HCT116 (cell line): ENCODE measurements around the gene FLOT1. TPM values are rescaled to one million over a fixed set of nuclear protein-coding genes. Genes with fewer than 3 reads are reported as not detected.

ENCODE experiments used
- ATAC-seq: fragments of 200-7000 bp; cut with Tn5 transposase; 2 replicates; pipeline ENCODE4 v1.9.1; 2020; ENCODE audit warnings: mild to moderate bottlenecking, moderate library complexity
- BruUV-seq: library from RNA; stranded (reverse); fragments of 400-500 nt; replicated peaks from 2 replicates; lab custom pipeline; 2021; lab: Mats Ljungman, UMichigan
- CTCF ChIA-PET: fragments of 300-600 bp; sonication (Branson Sonifier 250); formaldehyde crosslinking; loops from one replicate; lab custom pipeline; 2021; ENCODE audit warnings: antibody characterized with exemption; lab: Charles Lee
- POLR2A ChIA-PET: fragments of 300-600, 350-600 bp; sonication (Branson Sonifier 250); formaldehyde crosslinking; loops from one replicate; lab custom pipeline; 2021; ENCODE audit warnings: antibody characterized with exemption; lab: Charles Lee
- RAD21 ChIA-PET, 2 experiments: fragments of 300-600 bp; sonication (Branson Sonifier 250); formaldehyde crosslinking; loops; one replicate each; lab custom pipeline; 2023; ENCODE audit warnings: low total read pairs in 2 of 2; ENCODE audit not compliant: uncharacterized antibody in 2 of 2, unreplicated experiment in 2 of 2, low non-redundant PET in 1 of 2; lab: Charles Lee
- DNase-seq: peaks from one replicate; pipeline ENCODE4 v3.0.0-alpha.2; 2010; ENCODE audit warnings: low read depth, low spot score
- H2AFZ ChIP-seq: fragments of 200-600 bp; shearing (Covaris generic), sonication (generic); 2 replicates; pipeline ENCODE4 v1.6.1; 2017; ENCODE audit warnings: low read depth, mixed run types, mixed read lengths, antibody characterized with exemption, low read length; ENCODE audit not compliant: poor library complexity, severe bottlenecking
- H3K27ac ChIP-seq: 2 replicates; pipeline ENCODE4 v1.5.1; 2012; ENCODE audit warnings: low read depth, low read length
- H3K27me3 ChIP-seq: fragments of 200-600 bp; sonication (generic); 2 replicates; pipeline ENCODE4 v1.6.1; 2016; ENCODE audit warnings: mixed run types, low read length, mixed read lengths; ENCODE audit not compliant: insufficient read depth
- H3K36me3 ChIP-seq, 2 experiments: fragments of 200-500 bp in 1 of 2; fragments of 200-600 bp in 1 of 2; sonication (Bioruptor generic) in 1 of 2; sonication (generic) in 1 of 2; 2 replicates each; pipeline versions ENCODE4 v1.5.1 to v1.6.1; 2014 to 2016; ENCODE audit warnings: low read length in 2 of 2, inconsistent platforms in 1 of 2, mixed read lengths in 1 of 2, mixed run types in 1 of 2; ENCODE audit not compliant: insufficient read depth in 2 of 2, control insufficient read depth in 1 of 2
- H3K4me1 ChIP-seq, 2 experiments: fragments of 200-600 bp in 1 of 2; sonication (generic) in 1 of 2; 2 replicates each; pipeline versions ENCODE4 v1.5.1 to v1.6.1; 2012 to 2017; ENCODE audit warnings: low read length in 2 of 2, inconsistent platforms in 1 of 2, mild to moderate bottlenecking in 1 of 2, mixed read lengths in 1 of 2, mixed run types in 1 of 2, moderate library complexity in 1 of 2; ENCODE audit not compliant: insufficient read depth in 2 of 2, control insufficient read depth in 1 of 2
- H3K4me2 ChIP-seq: fragments of 200-600 bp; sonication (generic); 2 replicates; pipeline ENCODE4 v1.6.1; 2017; ENCODE audit warnings: mixed run types, low read length, mixed read lengths
- H3K4me3 ChIP-seq, 2 experiments: fragments of 200-600 bp in 1 of 2; sonication (generic) in 1 of 2; replicated peaks in 1 of 2; 2 replicates each; pipeline ENCODE4 v1.5.1; 2011 to 2016; ENCODE audit warnings: low read length in 2 of 2, control low read depth in 1 of 2, low read depth in 1 of 2, mild to moderate bottlenecking in 1 of 2, mixed read lengths in 1 of 2, mixed run types in 1 of 2
- H3K79me2 ChIP-seq: fragments of 200-600 bp; sonication (generic); 2 replicates; pipeline ENCODE4 v1.6.1; 2017; ENCODE audit warnings: mild to moderate bottlenecking, mixed run types, low read length, moderate library complexity, mixed read lengths; ENCODE audit not compliant: insufficient read depth
- H3K9ac ChIP-seq: fragments of 200-600 bp; sonication (generic); 2 replicates; pipeline ENCODE4 v1.6.1; 2016; ENCODE audit warnings: low read length, mixed read lengths
- H3K9me2 ChIP-seq: fragments of 200-600 bp; sonication (generic), shearing (Covaris generic); 2 replicates; pipeline ENCODE4 v1.6.1; 2017; ENCODE audit warnings: mixed run types, mild to moderate bottlenecking, moderate library complexity; ENCODE audit not compliant: insufficient read depth
- H3K9me3 ChIP-seq, 2 experiments: fragments of 200-500 bp in 1 of 2; fragments of 200-600 bp in 1 of 2; sonication (Bioruptor generic) in 1 of 2; sonication (generic) in 1 of 2; 2 replicates each; pipeline ENCODE4 v1.6.1; 2014 to 2017; ENCODE audit warnings: low read length in 2 of 2, mixed read lengths in 2 of 2, inconsistent platforms in 1 of 2, low read depth in 1 of 2, mild to moderate bottlenecking in 1 of 2, mixed run types in 1 of 2, moderate library complexity in 1 of 2; ENCODE audit not compliant: control insufficient read depth in 1 of 2, insufficient read depth in 1 of 2
- H4K20me1 ChIP-seq: fragments of 200-600 bp; sonication (generic), shearing (Covaris generic); 2 replicates; pipeline ENCODE4 v1.6.1; 2017; ENCODE audit warnings: mixed run types, mild to moderate bottlenecking, moderate library complexity; ENCODE audit not compliant: insufficient read depth
- ATF3 ChIP-seq: IDR thresholded peaks from 2 replicates; pipeline ENCODE4 v1.6.1; 2012
- CBX3 ChIP-seq: IDR thresholded peaks from 2 replicates; pipeline ENCODE4 v1.6.1; 2012; ENCODE audit warnings: low read depth
- ELF1 ChIP-seq: IDR thresholded peaks from 2 replicates; pipeline ENCODE4 v1.6.1; 2012; ENCODE audit warnings: low read depth, borderline replicate concordance
- EZH2phosphoT487 ChIP-seq: fragments of 200-600 bp; IDR thresholded peaks from 2 replicates; pipeline ENCODE4 v1.6.1; 2018; ENCODE audit warnings: antibody characterized with exemption, borderline replicate concordance
- JUND ChIP-seq: IDR thresholded peaks from 2 replicates; pipeline ENCODE4 v1.6.1; 2012
- POLR2A ChIP-seq: IDR thresholded peaks from 2 replicates; pipeline ENCODE4 v1.7.0; 2011; ENCODE audit warnings: borderline replicate concordance; ENCODE audit not compliant: insufficient read depth, insufficient read length; ENCODE audit errors: extremely low read depth
- POLR2AphosphoS5 ChIP-seq: IDR thresholded peaks from 2 replicates; pipeline ENCODE4 v1.6.1; 2011; ENCODE audit warnings: mild to moderate bottlenecking, low read depth, low read length, moderate library complexity
- REST ChIP-seq: IDR thresholded peaks from 2 replicates; pipeline ENCODE4 v1.6.1; 2012; ENCODE audit warnings: low read depth
- SIN3A ChIP-seq: IDR thresholded peaks from 2 replicates; pipeline ENCODE4 v1.6.1; 2012; ENCODE audit warnings: low read depth
- SP1 ChIP-seq: IDR thresholded peaks from 2 replicates; pipeline ENCODE4 v1.6.1; 2012; ENCODE audit warnings: low read depth
- ZBTB33 ChIP-seq: IDR thresholded peaks from 2 replicates; pipeline ENCODE4 v1.6.1; 2011; ENCODE audit warnings: mild to moderate bottlenecking, low read length, moderate library complexity; ENCODE audit not compliant: insufficient replicate concordance; ENCODE audit errors: extremely low read depth
- ZNF274 ChIP-seq: fragments of 200-500 bp; sonication (Bioruptor generic); IDR thresholded peaks from 2 replicates; pipeline ENCODE4 v1.6.1; 2014; ENCODE audit warnings: mild to moderate bottlenecking, low read depth, low read length, inconsistent platforms
- intact Hi-C: fragments of 100-400 bp; cut with micrococcal nuclease; formaldehyde crosslinking; loops from 2 replicates; pipeline ENCODE4 v1.10.0; 2022
- total RNA-seq: library from RNA; stranded (reverse); gene quantifications from one replicate; pipeline ENCODE4 v1.2.1, GENCODE V29; 2021; ENCODE audit not compliant: unreplicated experiment

FLOT1 gene
- total RNA-seq, 1 experiment from 2014 or later = 117 TPM

- DNase-seq (no peak), ATAC-seq (peak; percentile 7)
- no TSS peak for BruUV-seq
- no peak overlapping the region for H2AFZ ChIP-seq
- H3K27ac ChIP-seq = peak overlapping the region; percentile 93
- TF ChIP-seq POLR2AphosphoS5 (peak; percentile 85), SIN3A (no peak)
- H3K4me1 ChIP-seq = peaks cover 37 to 75% of the 10 kb centered on the region in 2 experiments
- H3K27me3 ChIP-seq = no peaks in the 10 kb centered on the region
- H3K79me2 ChIP-seq = peaks cover 15% of the 10 kb centered on the region
- no peaks in the 10 kb centered on the region for H3K9me3 ChIP-seq
- peak overlapping the region; percentile 97 for H3K9ac ChIP-seq
- peak overlapping the region; percentile 79 to 85 for H3K4me3 ChIP-seq
- peaks cover 4 to 11% of the 10 kb centered on the region in 2 experiments; a peak in 1 of 4 replicates for H3K36me3 ChIP-seq
- intact Hi-C loops = loop anchor here (1.0 to 10.0 kb wide), 3 partner anchors 72 to 343 kb away; no protein-coding TSS in a partner anchor
- ChIA-PET RAD21 (no interaction called here), POLR2A (interaction anchor here (0.7 to 16.4 kb wide), 12 partner anchors 9 to 141 kb away, joined by 3 to 680 read pairs (median 10); no protein-coding TSS in a partner anchor), CTCF (no interaction called here)
- H3K9me2 ChIP-seq = no peaks in the 10 kb centered on the region
- H3K4me2 ChIP-seq = peak overlapping the region; percentile 91
- no peaks in the 10 kb centered on the region for H4K20me1 ChIP-seq
Measured at GRCh38 chr6:30741789-30742315, 635 bp downstream of the FLOT1 start.

- no peaks in the 10 kb centered on the region for H3K9me2 ChIP-seq
- H3K79me2 ChIP-seq = peaks cover 15% of the 10 kb centered on the region
- POLR2A ChIA-PET = interaction anchor here (1.0 to 16.4 kb wide), 10 partner anchors 10 to 142 kb away, joined by 3 to 680 read pairs (median 13); no protein-coding TSS in a partner anchor
- H4K20me1 ChIP-seq = no peaks in the 10 kb centered on the region
- no peaks in the 10 kb centered on the region for H3K27me3 ChIP-seq
- CTCF ChIA-PET = no interaction called here
- peak overlapping the region; percentile 93 for H3K27ac ChIP-seq
- RAD21 ChIA-PET = no interaction called here
- BruUV-seq = no TSS peak
- no peaks in the 10 kb centered on the region for H3K9me3 ChIP-seq
- H3K4me3 ChIP-seq = peak overlapping the region; percentile 79 to 85
- H3K4me2 ChIP-seq = peak overlapping the region; percentile 91
- ATAC-seq = peak; percentile 0; the same call in 1 of the 2 replicates
- intact Hi-C loops = loop anchor here (10.0 kb wide), 1 partner anchor 344 kb away; no protein-coding TSS in a partner anchor
- DNase-seq = no peak
- H2AFZ ChIP-seq = no peak overlapping the region
- peaks cover 4 to 11% of the 10 kb centered on the region in 2 experiments; a peak in 1 of 4 replicates for H3K36me3 ChIP-seq
- H3K9ac ChIP-seq = peak overlapping the region; percentile 97
- peaks cover 37 to 71% of the 10 kb centered on the region in 2 experiments for H3K4me1 ChIP-seq
- TF ChIP-seq CBX3 = no peak
- no peak for TF ChIP-seq EZH2phosphoT487
- no peak for TF ChIP-seq ZBTB33
- TF ChIP-seq SP1 = no peak
- no peak for TF ChIP-seq ELF1
- TF ChIP-seq JUND = no peak
- no peak for TF ChIP-seq SIN3A
- TF ChIP-seq POLR2AphosphoS5 = no peak
- no peak for TF ChIP-seq ZNF274
- TF ChIP-seq ATF3 = no peak
- no peak for TF ChIP-seq REST
- TF ChIP-seq POLR2A = no peak
Measured at GRCh38 chr6:30741063-30741779, 1.3 kb downstream of the FLOT1 start.
